G401 (cell line): ENCODE data around the gene ECM1. TPM values are rescaled to one million over a fixed set of nuclear protein-coding genes. Genes with fewer than 3 reads are reported as not detected.

ENCODE experiments used
- total RNA-seq: library from RNA; depleted of rRNA; stranded (reverse); fragments of >200 nt; shearing (Covaris generic); gene quantifications from 2 replicates; pipeline ENCODE4 v1.2.3, GENCODE V29; 2014; rRNA removed

The ECM1 gene
- total RNA-seq, 1 experiment from 2014 or later = 60.0 TPM

Other genes starting within 250 kb of the ECM1 start
- 162 and 193 TPM in 2 replicates for gene APH1A, start 239.1 kb upstream of the ECM1 start, total RNA-seq
- gene C1orf54, start 235.3 kb upstream of the ECM1 start, total RNA-seq = 2.3 and 4.6 TPM in 2 replicates
- 9.5 and 11.7 TPM in 2 replicates for gene CIART, start 225.6 kb upstream of the ECM1 start, total RNA-seq
- 73.2 and 92.0 TPM in 2 replicates for gene MRPS21, start 214.2 kb upstream of the ECM1 start, total RNA-seq
- gene PRPF3, start 186.6 kb upstream of the ECM1 start, total RNA-seq = 42.0 and 52.9 TPM in 2 replicates
- 5.4 and 5.6 TPM in 2 replicates for gene RPRD2, start 144.0 kb upstream of the ECM1 start, total RNA-seq
- 34.6 and 36.7 TPM in 2 replicates for gene TARS2, start 20.7 kb upstream of the ECM1 start, total RNA-seq
- 2.2 TPM in 1 of 2 replicates, not detected in the other for gene FALEC, start 7.6 kb downstream of the ECM1 start, total RNA-seq
- gene ADAMTSL4, start 41.3 kb downstream of the ECM1 start, total RNA-seq = 20.0 and 22.9 TPM in 2 replicates
- 112 and 129 TPM in 2 replicates for gene MCL1, start 71.5 kb downstream of the ECM1 start, total RNA-seq
- gene ENSA, start 121.5 kb downstream of the ECM1 start, total RNA-seq = 219 and 372 TPM in 2 replicates
- 4.4 and 11.1 TPM in 2 replicates for gene GOLPH3L, start 189.0 kb downstream of the ECM1 start, total RNA-seq
- not detected in 2 replicates for gene HORMAD1, start 212.8 kb downstream of the ECM1 start, total RNA-seq